GM19193 (cell line): ENCODE measurements around the gene TRIM47.

Source experiments
- POLR2A ChIP-seq: IDR thresholded peaks from 4 replicates; pipeline ENCODE4 v1.6.1; 2011; ENCODE audit not compliant: insufficient read depth, insufficient read length; ENCODE audit errors: extremely low read depth

TRIM47 gene

GRCh38 chr17:75888484-75888883 is 10.1 kb upstream of the TRIM47 start:
- no peak for TF ChIP-seq POLR2A

- TF ChIP-seq POLR2A = no peak
Measured at GRCh38 chr17:75885431-75885830, 7.0 kb upstream of the TRIM47 start.

DNA sequence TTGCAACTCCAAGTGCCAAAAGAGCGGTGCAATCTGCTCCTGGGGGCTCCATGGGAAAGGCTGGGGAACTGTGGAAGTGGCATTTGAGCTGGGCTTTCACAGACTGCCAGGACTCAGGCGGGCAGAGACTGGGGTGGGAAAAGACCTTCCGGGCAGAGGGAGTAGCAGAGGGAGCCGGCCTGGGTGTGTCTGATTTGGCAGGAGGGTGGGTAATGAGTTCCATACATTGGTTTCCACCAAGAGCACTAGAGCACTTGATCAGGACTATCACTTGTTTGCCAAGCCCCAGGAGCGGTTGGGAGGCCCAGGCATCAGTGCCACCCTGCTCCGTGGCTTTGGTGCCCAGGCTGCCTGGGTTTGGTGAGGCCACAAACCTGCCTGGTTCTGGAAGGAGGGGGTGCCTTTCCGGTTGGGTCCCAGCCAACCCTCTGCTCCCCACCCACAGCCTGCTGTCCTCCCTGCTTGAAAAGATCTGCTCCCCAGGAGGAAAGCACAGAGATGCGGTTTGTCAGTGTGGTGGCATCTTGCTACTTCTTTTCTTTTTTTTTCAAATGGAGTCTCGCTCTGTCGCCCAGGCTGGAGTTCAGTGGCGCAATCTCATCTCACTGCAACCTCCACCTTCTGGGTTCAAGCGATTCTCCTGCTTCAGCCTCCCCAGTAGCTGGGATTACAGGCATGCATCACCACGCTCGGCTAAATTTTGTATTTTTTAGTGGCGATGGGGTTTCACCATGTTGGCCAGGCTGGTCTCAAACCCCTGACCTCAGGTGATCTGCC is 3.5 kb upstream of the TRIM47 start:
- no peak for TF ChIP-seq POLR2A

DNA sequence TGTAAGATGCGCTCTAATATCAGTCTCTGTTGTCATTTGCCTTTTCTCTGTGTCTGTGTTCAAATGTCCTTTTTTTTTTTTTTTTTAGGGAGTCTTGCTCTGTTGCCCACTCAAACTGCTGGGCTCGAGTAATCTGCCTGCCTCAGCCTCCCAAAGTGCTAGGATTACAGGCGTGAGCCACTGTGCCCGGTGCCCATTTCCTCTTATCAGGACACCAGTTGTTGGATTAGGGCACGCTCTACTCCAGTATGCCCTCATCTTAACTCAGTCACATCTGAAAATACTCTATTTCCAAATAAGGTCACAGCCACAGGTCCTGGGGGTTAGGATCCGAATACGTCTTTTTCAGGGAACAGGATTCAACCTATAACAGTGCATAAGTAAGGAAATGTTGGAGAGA is 1.9 kb upstream of the TRIM47 start:
- TF ChIP-seq POLR2A = no peak

DNA sequence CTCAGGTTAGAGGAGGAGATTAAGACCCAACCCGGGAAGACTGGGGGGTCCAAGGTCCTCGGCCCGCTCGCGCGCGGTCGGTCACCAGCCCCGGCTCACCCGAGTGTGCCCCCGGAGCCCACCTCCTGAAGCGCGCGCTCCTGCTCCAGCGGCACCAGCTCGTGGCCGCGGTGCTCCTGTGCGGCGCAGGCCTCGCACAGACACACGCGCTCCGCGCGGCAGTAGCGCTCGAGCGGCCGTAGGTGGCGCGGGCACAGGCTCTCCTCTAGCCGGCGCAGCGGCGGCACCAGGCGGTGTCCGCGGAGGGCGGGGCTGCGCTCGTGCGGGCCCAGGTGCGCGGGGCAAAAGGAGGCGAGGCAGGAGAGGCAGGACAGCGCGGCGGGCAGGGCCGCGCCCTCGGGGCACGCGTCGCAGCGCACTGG is 618 bp downstream of the TRIM47 start:
- peak; percentile 43 for TF ChIP-seq POLR2A

DNA sequence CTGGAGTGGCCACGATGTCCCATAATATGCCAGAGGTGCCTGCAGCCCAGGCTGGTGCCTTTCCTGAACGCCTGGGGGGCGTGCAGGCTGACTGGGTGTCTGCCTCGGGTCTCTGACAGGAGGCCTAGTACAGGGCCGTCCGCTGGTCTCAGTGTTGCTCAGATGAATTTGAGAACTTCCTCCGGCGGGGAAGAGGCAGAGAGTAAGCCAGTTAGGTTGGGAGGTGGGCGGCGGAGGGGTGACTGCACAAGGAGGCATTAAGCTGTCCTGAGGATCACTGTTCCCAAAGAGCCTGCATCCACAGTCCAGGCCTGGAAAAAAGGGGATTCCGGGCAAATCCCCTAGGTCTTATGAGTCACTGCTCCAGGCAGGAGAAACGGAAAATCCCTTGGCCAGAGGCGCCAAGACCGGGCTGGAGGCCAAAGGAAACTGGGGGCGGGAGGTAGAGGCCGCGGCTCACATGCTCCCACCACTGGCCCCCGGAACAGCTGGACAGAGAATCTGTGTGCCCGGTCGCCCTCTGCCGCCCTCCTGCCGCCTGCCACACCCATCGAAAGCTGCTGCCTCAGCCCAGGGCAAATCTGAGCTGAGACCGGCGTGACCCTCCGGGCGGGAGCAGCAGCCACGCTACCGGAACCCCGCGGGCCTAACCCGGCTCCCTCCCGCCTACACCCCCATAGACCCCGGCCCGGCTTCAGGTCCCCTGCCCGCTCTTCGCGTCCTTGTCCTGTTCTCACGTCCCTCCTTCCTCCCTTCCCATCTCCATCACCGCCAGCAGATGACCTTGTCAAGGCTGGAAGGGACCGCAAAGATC is 1.2 kb downstream of the TRIM47 start:
- no peak for TF ChIP-seq POLR2A

DNA sequence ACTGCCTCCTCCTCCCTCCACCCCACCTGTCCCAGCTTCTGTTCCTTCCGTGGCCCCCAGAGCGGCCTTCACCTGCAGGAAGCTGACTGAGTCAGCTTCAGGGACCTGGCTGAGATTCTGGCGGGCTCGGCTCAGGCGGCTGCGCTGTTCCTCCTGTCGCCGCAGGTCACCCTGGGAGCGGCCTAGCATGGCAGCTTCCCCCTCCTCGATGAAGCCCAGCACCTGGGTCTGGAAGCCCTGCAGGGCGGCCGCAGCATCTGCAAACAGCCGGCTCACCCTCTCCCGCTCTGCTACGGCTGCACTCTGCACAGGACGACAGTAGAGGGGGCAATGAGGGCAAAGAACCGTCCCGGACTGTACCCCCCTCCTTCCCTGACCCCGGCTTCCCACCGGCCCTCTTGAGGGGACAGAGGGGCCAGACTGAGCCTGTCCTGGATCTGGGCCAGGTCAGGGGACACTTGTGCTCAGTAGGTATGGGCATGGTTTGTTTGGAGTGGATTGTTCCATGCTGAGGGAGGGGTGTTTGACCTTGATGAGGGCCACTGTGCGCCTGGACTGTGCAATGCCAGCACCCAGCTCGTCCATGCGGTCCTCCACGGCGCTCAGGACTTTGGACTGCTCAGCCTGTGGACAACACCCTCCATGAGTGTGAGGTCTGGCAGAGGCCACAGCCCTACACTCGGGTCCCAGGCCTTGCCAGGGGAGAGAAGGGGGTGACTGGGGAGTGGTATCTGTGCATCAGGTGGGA is 2.0 kb downstream of the TRIM47 start:
- TF ChIP-seq POLR2A = peak; percentile 50

- TF ChIP-seq POLR2A = no peak
Measured at GRCh38 chr17:75875940-75876189, 2.5 kb downstream of the TRIM47 start.

- no peak for TF ChIP-seq POLR2A
Measured at GRCh38 chr17:75875182-75875939, 3.0 kb downstream of the TRIM47 start.

- TF ChIP-seq POLR2A = no peak
Measured at GRCh38 chr17:75874323-75875181, 3.8 kb downstream of the TRIM47 start.

GRCh38 chr17:75873587-75874322 is 4.6 kb downstream of the TRIM47 start:
- no peak for TF ChIP-seq POLR2A

- TF ChIP-seq POLR2A = no peak
Measured at GRCh38 chr17:75872434-75873351, 5.7 kb downstream of the TRIM47 start.
